MG63 (cell line): ENCODE data around the gene GCSAM. TPM values are rescaled to one million over a fixed set of nuclear protein-coding genes. Genes with fewer than 3 reads are reported as not detected.
"Not testable (repeated sequence)": the region's sequence is repeated elsewhere in the genome, so short reads cannot be mapped to it uniquely, and the experiment has no call there.

Experiments
- DNase-seq: peaks from one replicate; pipeline ENCODE4 v3.0.0-alpha.2; 2020
- H3K27me3 ChIP-seq: fragments of 250-450 bp; sonication (Bioruptor Pico); 2 replicates; pipeline ENCODE4 v1.5.1; 2020; ENCODE audit warnings: mild to moderate bottlenecking, moderate library complexity
- H3K36me3 ChIP-seq: fragments of 250-450 bp; sonication (Bioruptor Pico); 2 replicates; pipeline ENCODE4 v1.5.1; 2020; ENCODE audit warnings: mild to moderate bottlenecking, moderate library complexity
- H3K4me3 ChIP-seq: fragments of 250-450 bp; sonication (Bioruptor Pico); 2 replicates; pipeline ENCODE4 v1.5.1; 2020; ENCODE audit warnings: mild to moderate bottlenecking, moderate library complexity
- H3K9me3 ChIP-seq: fragments of 250-450 bp; sonication (Bioruptor Pico); 2 replicates; pipeline ENCODE4 v1.5.1; 2020; ENCODE audit warnings: mild to moderate bottlenecking, moderate library complexity
- total RNA-seq: library from RNA; depleted of rRNA; stranded (reverse); fragments of >200 nt; shearing (Covaris generic); gene quantifications from 2 replicates; pipeline ENCODE4 v1.2.3, GENCODE V29; 2014; ENCODE audit warnings: low replicate concordance

GCSAM gene
- total RNA-seq, 1 experiment from 2014 or later, result not detected

DNA sequence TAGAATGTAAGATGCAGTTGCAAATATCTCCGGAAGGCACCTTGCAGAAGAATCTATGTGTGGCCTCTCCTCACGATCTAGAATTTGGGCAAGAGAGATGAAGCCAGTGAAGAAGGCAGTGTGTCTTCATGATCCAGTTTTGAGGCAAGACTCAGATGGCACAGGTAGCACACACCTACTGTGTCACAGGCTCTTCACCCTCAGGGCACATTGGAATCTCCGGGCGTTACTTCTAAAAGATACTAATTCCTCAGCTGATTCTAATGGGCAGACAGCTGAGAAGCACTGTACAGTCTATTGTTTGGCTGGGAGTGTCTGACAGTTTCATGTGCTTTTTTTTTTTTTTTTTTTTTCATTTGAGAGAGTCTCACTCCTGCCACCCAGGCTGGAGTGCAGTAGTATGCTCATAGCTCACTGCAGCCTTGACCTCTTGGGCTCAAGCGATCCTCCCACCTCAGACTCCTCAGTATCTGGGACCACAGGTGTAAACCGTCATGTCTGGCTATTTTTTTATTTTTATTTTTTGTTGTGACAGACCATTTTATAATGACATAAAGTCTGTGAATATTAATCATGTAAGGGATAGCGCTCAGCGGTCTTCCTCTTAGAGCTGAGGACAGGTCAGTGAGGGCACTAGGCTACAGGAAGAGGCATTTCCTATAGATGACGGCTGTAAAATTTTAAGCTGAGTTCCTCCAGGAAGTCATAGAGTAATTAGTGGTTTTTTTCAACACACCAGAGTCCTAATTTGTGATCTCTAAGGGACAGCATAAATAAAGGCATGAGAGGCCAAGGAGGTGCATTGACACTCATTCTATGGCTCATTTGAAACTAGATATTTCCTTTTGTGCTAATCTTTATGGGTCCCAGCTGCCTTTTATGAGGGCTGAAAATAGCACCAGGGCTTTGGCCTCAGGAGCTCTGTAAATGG, 42.8 kb downstream of the GCSAM start:
- Histone ChIP-seq H3K36me3 (no peaks in the 10 kb centered on the region; the same call in 1 of the 2 replicates), H3K27me3 (no peaks in the 10 kb centered on the region), H3K9me3 (no peaks in the 10 kb centered on the region), H3K4me3 (no peak overlapping the region)
- no peak for DNase-seq

DNA sequence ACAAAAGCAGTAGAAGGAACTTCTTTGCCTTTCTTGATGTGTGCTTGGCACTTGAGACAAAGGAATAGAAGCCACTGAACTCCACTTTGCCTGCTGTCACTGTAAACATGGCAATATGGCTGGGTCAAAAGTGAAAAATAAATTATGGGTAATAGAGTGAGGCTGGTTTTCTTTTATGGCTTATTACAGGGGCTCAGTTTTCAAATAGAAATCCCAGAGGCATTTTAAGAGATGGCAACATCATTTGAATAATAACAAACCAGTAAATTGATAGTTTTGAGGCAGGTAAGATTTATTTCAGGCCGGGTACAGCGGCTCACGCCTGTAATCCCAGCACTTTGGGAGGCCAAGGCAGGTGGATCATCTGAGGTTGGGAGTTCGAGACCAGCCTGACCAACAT, 44.1 kb downstream of the GCSAM start:
- no peak for DNase-seq
- no peaks in the 10 kb centered on the region for H3K27me3 ChIP-seq
- no peak overlapping the region for H3K4me3 ChIP-seq
- no peaks in the 10 kb centered on the region for H3K9me3 ChIP-seq
- H3K36me3 ChIP-seq, result no peaks in the 10 kb centered on the region

- no peaks in the 10 kb centered on the region for H3K36me3 ChIP-seq
- H3K9me3 ChIP-seq, result no peaks in the 10 kb centered on the region
- no peak overlapping the region for H3K4me3 ChIP-seq
- no peaks in the 10 kb centered on the region for H3K27me3 ChIP-seq
- no peak for DNase-seq
Observed at GRCh38 chr3:112087746-112088145, 45.3 kb downstream of the GCSAM start.

GRCh38 chr3:112086875-112087524, 46.0 kb downstream of the GCSAM start:
- Histone ChIP-seq H3K4me3 (peak overlapping the region; percentile 55), H3K9me3 (no peaks in the 10 kb centered on the region), H3K36me3 (no peaks in the 10 kb centered on the region), H3K27me3 (no peaks in the 10 kb centered on the region)
- no peak for DNase-seq

DNA sequence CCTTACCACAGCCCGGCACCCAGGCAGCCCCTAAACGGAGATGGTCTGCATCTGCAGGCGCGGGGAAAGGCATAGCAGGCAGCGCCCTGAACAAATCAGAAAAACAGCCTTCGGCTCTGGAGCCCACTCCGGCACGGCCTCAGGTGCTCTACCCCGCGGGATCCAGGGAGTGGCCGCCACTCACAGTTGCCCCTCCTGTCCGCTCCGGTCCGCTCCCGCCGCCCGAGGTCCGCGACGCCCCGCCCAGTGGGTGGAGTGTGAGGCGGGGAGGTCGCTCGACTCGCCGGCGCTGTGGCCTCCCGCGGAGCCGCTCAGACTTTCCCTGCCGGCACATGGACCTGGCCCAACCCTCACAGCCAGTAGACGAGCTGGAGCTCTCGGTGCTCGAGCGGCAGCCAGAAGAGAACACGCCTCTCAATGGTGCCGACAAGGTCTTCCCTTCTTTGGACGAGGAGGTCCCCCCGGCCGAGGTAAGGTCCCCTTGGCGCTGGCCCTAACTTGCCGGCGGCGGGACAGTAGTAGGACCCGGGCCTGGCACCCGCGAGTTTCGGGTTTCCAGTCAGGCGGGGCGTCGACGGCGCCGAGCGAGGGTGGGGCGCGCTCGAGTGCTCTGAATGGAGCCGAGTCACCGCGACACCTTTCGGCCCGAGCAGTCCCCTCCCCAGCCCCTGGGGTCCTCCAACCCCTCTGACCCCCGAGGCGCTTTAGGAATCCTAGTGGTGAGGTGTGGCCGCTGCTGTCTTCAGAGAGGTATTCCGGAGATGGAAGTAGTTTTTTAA, 46.8 kb downstream of the GCSAM start, which contains the start of gene C3orf52:
TSS of gene C3orf52 (plus strand) at position 314 of the 779 bp plus-strand sequence. CDS start at position 333, 19 bp downstream.
- peak; percentile 91 for DNase-seq

DNA sequence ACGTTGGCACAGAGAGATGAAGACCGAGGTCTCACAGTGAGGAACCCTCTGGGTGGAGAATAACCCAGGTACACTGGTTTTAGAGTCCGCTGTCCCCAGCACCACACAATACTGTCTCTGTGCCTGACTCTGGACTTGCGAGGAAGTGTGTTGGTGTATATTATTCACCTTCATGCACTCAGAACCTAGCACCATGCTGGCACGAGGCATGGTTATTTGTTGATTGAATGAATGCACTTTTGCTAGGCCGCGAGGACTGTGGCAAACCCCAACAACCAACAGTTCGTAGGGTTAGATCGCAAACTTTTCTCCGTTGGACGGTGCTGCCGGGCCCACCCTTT, 47.3 kb downstream of the GCSAM start:
- Histone ChIP-seq H3K27me3 (no peaks in the 10 kb centered on the region), H3K36me3 (no peaks in the 10 kb centered on the region), H3K4me3 (peak overlapping the region; percentile 55), H3K9me3 (no peaks in the 10 kb centered on the region)
- no peak for DNase-seq

More for the DNA sequence above, 46.8 kb downstream of the GCSAM start, which contains the start of gene C3orf52:
- H3K9me3 ChIP-seq, result no peaks in the 10 kb centered on the region
- H3K36me3 ChIP-seq, result no peaks in the 10 kb centered on the region
- peak within 1 kb of the TSS; percentile 55 for H3K4me3 ChIP-seq
- no peaks in the 10 kb centered on the region for H3K27me3 ChIP-seq

DNA sequence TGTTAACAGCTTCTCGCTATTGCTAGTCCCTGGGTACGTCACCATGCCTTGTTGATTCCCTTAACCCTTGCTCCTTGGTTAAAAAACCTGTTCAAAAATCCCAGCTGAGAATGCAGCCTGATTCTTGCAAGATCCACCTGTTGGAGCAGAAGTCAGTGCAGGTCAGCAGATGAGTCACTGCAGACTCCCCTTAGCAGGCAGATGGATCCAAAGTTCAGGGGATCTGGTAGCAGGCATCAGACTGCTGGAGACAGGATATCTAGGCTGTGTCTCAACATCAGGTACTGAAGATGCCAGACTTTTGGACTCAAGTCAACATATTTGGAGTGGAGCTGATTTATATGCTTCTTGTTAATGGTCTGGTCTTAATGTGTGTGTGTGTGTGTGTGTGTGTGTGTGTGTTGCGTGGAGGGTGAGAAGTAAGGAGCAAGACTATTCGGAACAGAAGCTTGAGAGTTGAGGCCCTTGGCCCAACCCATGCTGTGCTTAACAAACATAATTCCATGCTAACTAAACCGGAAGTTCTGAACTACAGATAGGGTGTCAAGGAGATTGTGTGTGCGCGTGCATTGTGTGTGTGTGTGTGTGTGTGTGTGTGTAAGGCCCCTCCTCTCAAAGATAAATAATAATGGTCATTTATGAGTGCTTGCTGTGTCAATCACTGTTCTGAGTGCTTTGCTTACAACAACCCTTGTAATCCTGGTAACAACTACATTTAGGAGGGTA, 47.9 kb downstream of the GCSAM start:
- no peak overlapping the region for H3K4me3 ChIP-seq
- no peaks in the 10 kb centered on the region for H3K9me3 ChIP-seq
- DNase-seq, result no peak
- H3K27me3 ChIP-seq, result no peaks in the 10 kb centered on the region
- no peaks in the 10 kb centered on the region for H3K36me3 ChIP-seq

- no peak for DNase-seq
- Histone ChIP-seq H3K27me3 (no peaks in the 10 kb centered on the region; the same call in 1 of the 2 replicates), H3K4me3 (no peak overlapping the region), H3K36me3 (no peaks in the 10 kb centered on the region), H3K9me3 (no peaks in the 10 kb centered on the region)
Observed at GRCh38 chr3:112083239-112083638, 49.8 kb downstream of the GCSAM start.

DNA sequence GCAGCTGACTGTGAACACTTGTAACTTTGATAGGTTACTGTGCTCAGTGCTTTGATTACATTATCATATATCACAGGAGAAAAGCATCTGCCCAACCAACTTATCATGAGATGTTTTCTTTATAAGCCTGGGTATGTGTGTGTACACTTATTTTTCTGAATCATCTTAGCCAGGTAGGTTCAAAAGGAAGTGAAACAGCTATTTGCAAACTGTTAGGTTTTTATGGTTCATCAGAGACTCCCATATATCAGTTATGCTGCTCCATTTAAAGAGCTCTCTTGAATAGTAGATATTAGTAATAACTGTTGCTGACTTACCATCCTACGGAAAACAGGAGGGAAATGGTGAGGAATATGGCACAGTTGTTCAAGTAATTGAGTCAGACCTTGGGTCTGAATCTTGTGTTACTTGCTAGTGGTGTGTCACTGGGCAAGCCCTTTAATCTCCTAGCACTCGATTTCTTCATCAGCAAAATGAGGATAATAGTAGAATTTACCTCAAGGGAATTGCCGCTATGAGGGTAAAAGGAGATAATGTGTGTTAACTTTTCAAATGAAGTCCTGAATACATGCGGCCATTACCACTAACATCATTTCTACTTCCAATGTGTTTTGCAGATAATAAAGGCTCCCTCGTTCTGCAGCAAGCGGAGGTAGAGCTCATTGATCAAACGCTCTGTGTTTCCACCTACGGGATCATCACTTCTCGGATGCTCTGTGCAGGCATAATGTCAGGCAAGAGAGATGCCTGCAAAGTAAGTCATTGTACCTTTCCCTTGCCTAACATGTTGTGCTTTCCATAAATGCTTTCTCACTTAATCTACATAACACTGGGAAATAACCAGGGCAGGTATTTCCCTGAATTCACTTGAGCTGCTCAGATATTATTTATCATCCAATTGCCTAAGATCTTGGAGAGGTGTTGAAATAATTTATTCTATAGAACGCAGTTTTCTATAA, 54.6 kb downstream of the GCSAM start:
- Histone ChIP-seq H3K27me3 (no peaks in the 10 kb centered on the region; the same call in 1 of the 2 replicates), H3K4me3 (no peak overlapping the region), H3K9me3 (no peaks in the 10 kb centered on the region), H3K36me3 (no peaks in the 10 kb centered on the region)
- DNase-seq, result no peak

DNA sequence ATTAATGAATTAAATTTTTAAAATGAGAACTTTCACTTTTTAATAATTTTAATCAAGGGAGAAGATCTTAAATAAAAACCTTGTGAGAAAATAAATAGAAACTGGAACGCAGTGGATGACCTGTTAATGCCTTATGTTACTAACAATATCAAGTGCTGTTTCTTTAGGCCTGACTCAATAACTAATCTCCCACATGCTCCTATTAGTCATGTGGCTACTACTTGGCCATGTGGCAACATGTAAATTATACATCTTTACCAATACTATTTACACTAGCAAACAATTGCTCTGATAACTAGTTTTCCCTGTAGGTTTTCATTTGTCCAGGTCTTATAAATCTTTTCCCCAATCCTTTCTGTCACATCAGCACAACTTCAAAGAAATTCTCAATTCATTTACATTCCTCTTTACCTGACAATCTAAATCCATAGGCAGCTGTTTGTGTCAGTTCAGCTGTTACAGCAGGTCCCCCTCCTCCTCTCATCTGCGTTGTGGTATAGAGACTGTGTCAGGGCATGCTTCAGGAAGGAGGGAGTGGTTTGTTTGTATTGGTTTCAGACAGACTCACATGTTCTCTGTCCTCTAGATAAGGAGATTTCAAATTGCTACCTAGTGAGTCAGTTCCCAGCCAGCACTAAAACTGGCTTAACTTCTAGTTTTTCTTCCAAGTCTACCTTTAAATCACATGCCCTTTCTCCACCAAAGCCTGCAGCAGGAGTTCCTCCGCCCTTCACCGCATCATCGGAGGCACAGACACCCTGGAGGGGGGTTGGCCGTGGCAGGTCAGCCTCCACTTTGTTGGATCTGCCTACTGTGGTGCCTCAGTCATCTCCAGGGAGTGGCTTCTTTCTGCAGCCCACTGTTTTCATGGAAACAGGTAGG, 58.2 kb downstream of the GCSAM start:
- Histone ChIP-seq H3K27me3 (no peaks in the 10 kb centered on the region; the same call in 1 of the 2 replicates), H3K36me3 (no peaks in the 10 kb centered on the region), H3K4me3 (no peak overlapping the region), H3K9me3 (no peaks in the 10 kb centered on the region)
- DNase-seq, result peak; percentile 69

GRCh38 chr3:112074006-112074405, 59.0 kb downstream of the GCSAM start:
- H3K9me3 ChIP-seq, result no peaks in the 10 kb centered on the region
- no peak for DNase-seq
- H3K4me3 ChIP-seq, result no peak overlapping the region
- no peaks in the 10 kb centered on the region for H3K27me3 ChIP-seq
- H3K36me3 ChIP-seq, result no peaks in the 10 kb centered on the region

GRCh38 chr3:112072387-112073060, 60.5 kb downstream of the GCSAM start:
- H3K4me3 ChIP-seq, H3K36me3 ChIP-seq, DNase-seq, H3K9me3 ChIP-seq, H3K27me3 ChIP-seq: not testable (repeated sequence)
